HepG2 (cell line): ENCODE data around the gene MTCH2. TPM values are rescaled to one million over a fixed set of nuclear protein-coding genes. Genes with fewer than 3 reads are reported as not detected.

Experiments
- ARHGAP35 ChIP-seq: sonication (generic); formaldehyde crosslinking; IDR thresholded peaks from 2 replicates; pipeline ENCODE4 v1.9.0; 2022; ENCODE audit warnings: mild to moderate bottlenecking, inconsistent platforms, moderate library complexity, missing genetic modification reagents, borderline replicate concordance
- BRCA1 ChIP-seq: sonication (generic); formaldehyde crosslinking; IDR thresholded peaks from 2 replicates; pipeline ENCODE4 v1.4.0; 2020; ENCODE audit warnings: missing genetic modification reagents
- CBX5 ChIP-seq: sonication (generic); formaldehyde crosslinking; IDR thresholded peaks from 2 replicates; pipeline ENCODE4 v1.4.0; 2020; ENCODE audit warnings: missing genetic modification reagents, borderline replicate concordance
- GFI1 ChIP-seq: sonication (generic); formaldehyde crosslinking; IDR thresholded peaks from 2 replicates; pipeline ENCODE4 v1.5.0; 2020; ENCODE audit warnings: missing genetic modification reagents, mild to moderate bottlenecking, borderline replicate concordance
- ISX ChIP-seq: sonication (generic); formaldehyde crosslinking; conservative IDR thresholded peaks from 2 replicates; pipeline ENCODE4 v1.5.0; 2020; ENCODE audit warnings: missing genetic modification reagents
- KAT2B ChIP-seq: fragments of 150-350 bp; IDR thresholded peaks from 2 replicates; pipeline ENCODE4 v1.6.1; 2014; ENCODE audit warnings: low read depth, low read length, borderline replicate concordance
- SYNCRIP ChIP-seq: fragments of 200-400 bp; formaldehyde crosslinking; IDR thresholded peaks from 2 replicates; pipeline ENCODE4 v1.6.1; 2018; ENCODE audit warnings: mild to moderate bottlenecking, low read depth, low read length; ENCODE audit not compliant: insufficient read depth
- ZNF430 ChIP-seq: sonication (generic); formaldehyde crosslinking; IDR thresholded peaks from 2 replicates; pipeline ENCODE4 v1.9.0; 2021; ENCODE audit warnings: mild to moderate bottlenecking, missing genetic modification reagents
- ZNF441 ChIP-seq: sonication (generic); formaldehyde crosslinking; IDR thresholded peaks from 2 replicates; pipeline ENCODE4 v1.7.0; 2021; ENCODE audit warnings: missing genetic modification reagents, borderline replicate concordance
- ZNF547 ChIP-seq: sonication (generic); formaldehyde crosslinking; IDR thresholded peaks from 2 replicates; pipeline ENCODE4 v1.5.1; 2020; ENCODE audit warnings: mild to moderate bottlenecking, missing genetic modification reagents
- ZNF850 ChIP-seq: sonication (generic); formaldehyde crosslinking; conservative IDR thresholded peaks from 2 replicates; pipeline ENCODE4 v1.9.0; 2021; ENCODE audit warnings: mild to moderate bottlenecking, missing genetic modification reagents
- polyA plus RNA-seq, 8 experiments: library from polyadenylated mRNA; depleted of rRNA in 3 of 8; stranded (reverse) in 7 of 8; unstranded in 1 of 8; fragments of >200 nt; fragmentation: Illumina TruSeq in 4 of 8; extraction: Trizol in 4 of 8; gene quantifications; 2 replicates each; pipeline versions ENCODE4 v1.2.1 to v1.2.3, GENCODE V29; 2011 to 2016; ENCODE audit warnings: low read depth in 4 of 8, missing spikeins in 1 of 8, mixed read lengths in 1 of 8; ENCODE audit not compliant: insufficient read depth in 1 of 8
- total RNA-seq, 5 experiments: library from RNA; depleted of rRNA; stranded (reverse); fragments of >200 nt; fragmentation: Illumina TruSeq; extraction: Trizol; gene quantifications; 2 replicates each; pipeline ENCODE4 v1.2.3, GENCODE V29; 2016; ENCODE audit warnings: low read depth in 1 of 5
- TF ChIP-seq, protein P1 (sequence below): sonication (generic); formaldehyde crosslinking; IDR thresholded peaks from 2 replicates; pipeline ENCODE4 v1.4.0; 2020; ENCODE audit warnings: missing genetic modification reagents
- TF ChIP-seq, protein P2 (sequence below): sonication (generic); formaldehyde crosslinking; IDR thresholded peaks from 2 replicates; pipeline ENCODE4 v1.4.0; 2020; ENCODE audit warnings: missing genetic modification reagents
- TF ChIP-seq, protein P3 (sequence below): sonication (generic); formaldehyde crosslinking; IDR thresholded peaks from 2 replicates; pipeline ENCODE4 v1.5.0; 2020; ENCODE audit warnings: mild to moderate bottlenecking, missing genetic modification reagents
- TF ChIP-seq, protein P4 (sequence below): sonication (generic); formaldehyde crosslinking; IDR thresholded peaks from 2 replicates; pipeline ENCODE4 v1.5.1; 2020; ENCODE audit warnings: mild to moderate bottlenecking, missing genetic modification reagents, moderate library complexity
- TF ChIP-seq, protein P5 (sequence below): sonication (generic); formaldehyde crosslinking; IDR thresholded peaks from 2 replicates; pipeline ENCODE4 v1.4.0; 2020; ENCODE audit warnings: mild to moderate bottlenecking, missing genetic modification reagents
- TF ChIP-seq, protein P6 (sequence below): sonication (generic); formaldehyde crosslinking; IDR thresholded peaks from 2 replicates; pipeline ENCODE4 v1.9.0; 2021; ENCODE audit warnings: missing genetic modification reagents, borderline replicate concordance
- TF ChIP-seq, protein P7 (sequence below): sonication (generic); formaldehyde crosslinking; IDR thresholded peaks from 2 replicates; pipeline ENCODE4 v1.5.0; 2020; ENCODE audit warnings: missing genetic modification reagents

Gene MTCH2
- total and polyA plus RNA-seq, 2 of the 13 experiments (the other 11 are each of a cell fraction or from before 2014, with no cell fraction given), result 112 to 272 TPM

DNA sequence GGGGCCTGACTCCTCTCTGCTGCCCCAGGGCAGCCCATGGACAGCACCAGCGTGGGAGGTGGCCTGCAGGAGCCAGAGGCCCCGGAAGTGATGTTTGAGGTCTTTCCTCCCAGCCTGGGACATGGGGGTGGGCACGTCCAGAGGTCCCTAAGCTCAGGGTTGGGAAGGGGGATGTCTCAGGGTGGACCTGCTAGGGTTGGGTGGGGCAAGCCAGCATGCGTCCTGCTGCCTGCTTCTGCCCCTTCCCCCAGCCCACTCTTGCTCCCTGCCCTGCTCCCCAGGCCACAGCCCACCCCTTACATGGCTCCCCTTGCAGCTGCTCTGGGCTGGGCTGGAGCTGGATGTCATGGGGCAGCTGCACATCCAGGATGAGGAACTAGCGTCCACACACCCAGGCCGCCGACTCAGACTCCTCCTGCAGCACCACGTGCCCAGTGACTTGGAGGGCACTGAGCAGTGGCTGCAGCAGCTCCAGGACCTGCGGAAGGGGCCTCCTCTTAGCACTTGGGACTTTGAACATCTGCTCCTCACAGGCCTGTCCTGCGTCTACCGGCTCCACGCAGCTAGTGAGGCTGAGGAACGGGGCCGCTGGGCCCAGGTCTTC lies 54.5 kb downstream of the MTCH2 start (continued):
- TF ChIP-seq, protein P1, sequence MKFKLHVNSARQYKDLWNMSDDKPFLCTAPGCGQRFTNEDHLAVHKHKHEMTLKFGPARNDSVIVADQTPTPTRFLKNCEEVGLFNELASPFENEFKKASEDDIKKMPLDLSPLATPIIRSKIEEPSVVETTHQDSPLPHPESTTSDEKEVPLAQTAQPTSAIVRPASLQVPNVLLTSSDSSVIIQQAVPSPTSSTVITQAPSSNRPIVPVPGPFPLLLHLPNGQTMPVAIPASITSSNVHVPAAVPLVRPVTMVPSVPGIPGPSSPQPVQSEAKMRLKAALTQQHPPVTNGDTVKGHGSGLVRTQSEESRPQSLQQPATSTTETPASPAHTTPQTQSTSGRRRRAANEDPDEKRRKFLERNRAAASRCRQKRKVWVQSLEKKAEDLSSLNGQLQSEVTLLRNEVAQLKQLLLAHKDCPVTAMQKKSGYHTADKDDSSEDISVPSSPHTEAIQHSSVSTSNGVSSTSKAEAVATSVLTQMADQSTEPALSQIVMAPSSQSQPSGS (CRISPR knock-in tag), result no peak
- TF ChIP-seq SYNCRIP, result no peak
- no peak for TF ChIP-seq ZNF850
- TF ChIP-seq ZNF441, result no peak
- TF ChIP-seq BRCA1 (CRISPR knock-in tag), result no peak
- TF ChIP-seq, protein P2, sequence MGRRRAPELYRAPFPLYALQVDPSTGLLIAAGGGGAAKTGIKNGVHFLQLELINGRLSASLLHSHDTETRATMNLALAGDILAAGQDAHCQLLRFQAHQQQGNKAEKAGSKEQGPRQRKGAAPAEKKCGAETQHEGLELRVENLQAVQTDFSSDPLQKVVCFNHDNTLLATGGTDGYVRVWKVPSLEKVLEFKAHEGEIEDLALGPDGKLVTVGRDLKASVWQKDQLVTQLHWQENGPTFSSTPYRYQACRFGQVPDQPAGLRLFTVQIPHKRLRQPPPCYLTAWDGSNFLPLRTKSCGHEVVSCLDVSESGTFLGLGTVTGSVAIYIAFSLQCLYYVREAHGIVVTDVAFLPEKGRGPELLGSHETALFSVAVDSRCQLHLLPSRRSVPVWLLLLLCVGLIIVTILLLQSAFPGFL (CRISPR knock-in tag), result no peak
- TF ChIP-seq, protein P3, sequence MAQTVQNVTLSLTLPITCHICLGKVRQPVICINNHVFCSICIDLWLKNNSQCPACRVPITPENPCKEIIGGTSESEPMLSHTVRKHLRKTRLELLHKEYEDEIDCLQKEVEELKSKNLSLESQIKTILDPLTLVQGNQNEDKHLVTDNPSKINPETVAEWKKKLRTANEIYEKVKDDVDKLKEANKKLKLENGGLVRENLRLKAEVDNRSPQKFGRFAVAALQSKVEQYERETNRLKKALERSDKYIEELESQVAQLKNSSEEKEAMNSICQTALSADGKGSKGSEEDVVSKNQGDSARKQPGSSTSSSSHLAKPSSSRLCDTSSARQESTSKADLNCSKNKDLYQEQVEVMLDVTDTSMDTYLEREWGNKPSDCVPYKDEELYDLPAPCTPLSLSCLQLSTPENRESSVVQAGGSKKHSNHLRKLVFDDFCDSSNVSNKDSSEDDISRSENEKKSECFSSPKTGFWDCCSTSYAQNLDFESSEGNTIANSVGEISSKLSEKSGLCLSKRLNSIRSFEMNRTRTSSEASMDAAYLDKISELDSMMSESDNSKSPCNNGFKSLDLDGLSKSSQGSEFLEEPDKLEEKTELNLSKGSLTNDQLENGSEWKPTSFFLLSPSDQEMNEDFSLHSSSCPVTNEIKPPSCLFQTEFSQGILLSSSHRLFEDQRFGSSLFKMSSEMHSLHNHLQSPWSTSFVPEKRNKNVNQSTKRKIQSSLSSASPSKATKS, result no peak
- TF ChIP-seq, protein P4, sequence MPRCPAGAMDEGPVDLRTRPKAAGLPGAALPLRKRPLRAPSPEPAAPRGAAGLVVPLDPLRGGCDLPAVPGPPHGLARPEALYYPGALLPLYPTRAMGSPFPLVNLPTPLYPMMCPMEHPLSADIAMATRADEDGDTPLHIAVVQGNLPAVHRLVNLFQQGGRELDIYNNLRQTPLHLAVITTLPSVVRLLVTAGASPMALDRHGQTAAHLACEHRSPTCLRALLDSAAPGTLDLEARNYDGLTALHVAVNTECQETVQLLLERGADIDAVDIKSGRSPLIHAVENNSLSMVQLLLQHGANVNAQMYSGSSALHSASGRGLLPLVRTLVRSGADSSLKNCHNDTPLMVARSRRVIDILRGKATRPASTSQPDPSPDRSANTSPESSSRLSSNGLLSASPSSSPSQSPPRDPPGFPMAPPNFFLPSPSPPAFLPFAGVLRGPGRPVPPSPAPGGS (CRISPR knock-in tag), result no peak
- no peak for TF ChIP-seq KAT2B
- TF ChIP-seq, protein P5, sequence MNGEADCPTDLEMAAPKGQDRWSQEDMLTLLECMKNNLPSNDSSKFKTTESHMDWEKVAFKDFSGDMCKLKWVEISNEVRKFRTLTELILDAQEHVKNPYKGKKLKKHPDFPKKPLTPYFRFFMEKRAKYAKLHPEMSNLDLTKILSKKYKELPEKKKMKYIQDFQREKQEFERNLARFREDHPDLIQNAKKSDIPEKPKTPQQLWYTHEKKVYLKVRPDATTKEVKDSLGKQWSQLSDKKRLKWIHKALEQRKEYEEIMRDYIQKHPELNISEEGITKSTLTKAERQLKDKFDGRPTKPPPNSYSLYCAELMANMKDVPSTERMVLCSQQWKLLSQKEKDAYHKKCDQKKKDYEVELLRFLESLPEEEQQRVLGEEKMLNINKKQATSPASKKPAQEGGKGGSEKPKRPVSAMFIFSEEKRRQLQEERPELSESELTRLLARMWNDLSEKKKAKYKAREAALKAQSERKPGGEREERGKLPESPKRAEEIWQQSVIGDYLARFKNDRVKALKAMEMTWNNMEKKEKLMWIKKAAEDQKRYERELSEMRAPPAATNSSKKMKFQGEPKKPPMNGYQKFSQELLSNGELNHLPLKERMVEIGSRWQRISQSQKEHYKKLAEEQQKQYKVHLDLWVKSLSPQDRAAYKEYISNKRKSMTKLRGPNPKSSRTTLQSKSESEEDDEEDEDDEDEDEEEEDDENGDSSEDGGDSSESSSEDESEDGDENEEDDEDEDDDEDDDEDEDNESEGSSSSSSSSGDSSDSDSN (CRISPR knock-in tag), result no peak
- no peak for TF ChIP-seq GFI1 (CRISPR knock-in tag)
- TF ChIP-seq, protein P6, sequence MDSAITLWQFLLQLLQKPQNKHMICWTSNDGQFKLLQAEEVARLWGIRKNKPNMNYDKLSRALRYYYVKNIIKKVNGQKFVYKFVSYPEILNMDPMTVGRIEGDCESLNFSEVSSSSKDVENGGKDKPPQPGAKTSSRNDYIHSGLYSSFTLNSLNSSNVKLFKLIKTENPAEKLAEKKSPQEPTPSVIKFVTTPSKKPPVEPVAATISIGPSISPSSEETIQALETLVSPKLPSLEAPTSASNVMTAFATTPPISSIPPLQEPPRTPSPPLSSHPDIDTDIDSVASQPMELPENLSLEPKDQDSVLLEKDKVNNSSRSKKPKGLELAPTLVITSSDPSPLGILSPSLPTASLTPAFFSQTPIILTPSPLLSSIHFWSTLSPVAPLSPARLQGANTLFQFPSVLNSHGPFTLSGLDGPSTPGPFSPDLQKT, result no peak
- peak; percentile 57; the same call in 1 of the 2 replicates for TF ChIP-seq ZNF430
- no peak for TF ChIP-seq ISX (CRISPR knock-in tag)
- no peak for TF ChIP-seq ARHGAP35
- TF ChIP-seq, protein P7, sequence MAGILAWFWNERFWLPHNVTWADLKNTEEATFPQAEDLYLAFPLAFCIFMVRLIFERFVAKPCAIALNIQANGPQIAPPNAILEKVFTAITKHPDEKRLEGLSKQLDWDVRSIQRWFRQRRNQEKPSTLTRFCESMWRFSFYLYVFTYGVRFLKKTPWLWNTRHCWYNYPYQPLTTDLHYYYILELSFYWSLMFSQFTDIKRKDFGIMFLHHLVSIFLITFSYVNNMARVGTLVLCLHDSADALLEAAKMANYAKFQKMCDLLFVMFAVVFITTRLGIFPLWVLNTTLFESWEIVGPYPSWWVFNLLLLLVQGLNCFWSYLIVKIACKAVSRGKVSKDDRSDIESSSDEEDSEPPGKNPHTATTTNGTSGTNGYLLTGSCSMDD (CRISPR knock-in tag), result 0 out of 2 replicates have a peak, but pooled peaks have one; percentile 31
- TF ChIP-seq CBX5 (CRISPR knock-in tag), result no peak; the same call in 1 of the 2 replicates
- TF ChIP-seq ZNF547 (CRISPR knock-in tag), result 0 out of 2 replicates have a peak, but pooled peaks have one; percentile 12
